Liver (tissue), 9 donors: Measurements from ENCODE around the gene GBX2. TPM values are rescaled to one million over a fixed set of nuclear protein-coding genes. Genes with fewer than 3 reads are reported as not detected.
A peak's percentile ranks its signal among the peaks of the same experiment; 100 is the strongest.

Experiments used
- DNase-seq: peaks from one replicate; pipeline ENCODE4 v3.0.0-alpha.2; 2017; ENCODE audit warnings: low spot score
- H3K27ac ChIP-seq, 2 donors: one replicate each; pipeline ENCODE4 v1.7.0; 2013; ENCODE audit warnings: inconsistent platforms in 2 of 2, low read length in 2 of 2, control low read depth in 1 of 2, low read depth in 1 of 2, mild to moderate bottlenecking in 1 of 2
- H3K27me3 ChIP-seq, 4 donors: one replicate each; pipeline versions ENCODE4 v1.6.1 to v1.7.0; 2013; ENCODE audit warnings: low read length in 3 of 4, inconsistent platforms in 1 of 4, mild to moderate bottlenecking in 1 of 4, moderate library complexity in 1 of 4; ENCODE audit not compliant: control insufficient read depth in 4 of 4, insufficient read depth in 4 of 4
- H3K36me3 ChIP-seq, 4 donors: one replicate each; pipeline versions ENCODE4 v1.6.1 to v1.7.0; 2013; ENCODE audit warnings: low read length in 3 of 4, mild to moderate bottlenecking in 3 of 4, low read depth in 1 of 4, moderate library complexity in 1 of 4; ENCODE audit not compliant: control insufficient read depth in 4 of 4, insufficient read depth in 3 of 4
- H3K4me1 ChIP-seq, 4 donors: one replicate each; pipeline versions ENCODE4 v1.6.1 to v1.7.0; 2013; ENCODE audit warnings: low read length in 3 of 4, mild to moderate bottlenecking in 3 of 4, moderate library complexity in 1 of 4; ENCODE audit not compliant: control insufficient read depth in 4 of 4, insufficient read depth in 4 of 4
- H3K4me3 ChIP-seq, 3 donors: one replicate each; pipeline versions ENCODE4 v1.6.1 to v1.7.0; 2013; ENCODE audit warnings: low read length in 3 of 3, control low read depth in 1 of 3, low read depth in 1 of 3, mild to moderate bottlenecking in 1 of 3
- H3K9ac ChIP-seq, 2 donors: one replicate each; pipeline ENCODE4 v1.7.0; 2013; ENCODE audit warnings: low read length in 2 of 2, mild to moderate bottlenecking in 2 of 2, moderate library complexity in 2 of 2, control low read depth in 1 of 2, low read depth in 1 of 2
- H3K9me3 ChIP-seq, 4 donors: one replicate each; pipeline versions ENCODE4 v1.6.1 to v1.7.0; 2013; ENCODE audit warnings: low read length in 3 of 4; ENCODE audit not compliant: control insufficient read depth in 4 of 4
- ATF3 ChIP-seq: IDR thresholded peaks from 2 replicates; pipeline ENCODE4 v1.6.1; 2016; ENCODE audit warnings: antibody characterized with exemption
- EGR1 ChIP-seq, 2 donors: IDR thresholded peaks; 2 replicates each; pipeline ENCODE4 v1.6.1; 2016 to 2018; ENCODE audit warnings: antibody characterized with exemption in 2 of 2, low read depth in 2 of 2
- FOXA1 ChIP-seq: IDR thresholded peaks from 2 replicates; pipeline ENCODE4 v1.6.1; 2016; ENCODE audit warnings: antibody characterized with exemption
- FOXA2 ChIP-seq: IDR thresholded peaks from 2 replicates; pipeline ENCODE4 v1.6.1; 2016; ENCODE audit warnings: antibody characterized with exemption
- GABPA ChIP-seq, 2 donors: IDR thresholded peaks in 1 of 2; conservative IDR thresholded peaks in 1 of 2; 2 replicates each; pipeline ENCODE4 v1.6.1; 2016; ENCODE audit warnings: antibody characterized with exemption in 2 of 2, mild to moderate bottlenecking in 1 of 2, moderate library complexity in 1 of 2
- HNF4G ChIP-seq: IDR thresholded peaks from 2 replicates; pipeline ENCODE4 v1.6.1; 2016; ENCODE audit warnings: antibody characterized with exemption
- JUND ChIP-seq, 2 donors: IDR thresholded peaks; 2 replicates each; pipeline ENCODE4 v1.6.1; 2016; ENCODE audit warnings: antibody characterized with exemption in 2 of 2
- NR2F2 ChIP-seq: IDR thresholded peaks from 2 replicates; pipeline ENCODE4 v1.6.1; 2016; ENCODE audit warnings: antibody characterized with exemption
- RAD21 ChIP-seq, 2 donors: IDR thresholded peaks; 2 replicates each; pipeline ENCODE4 v1.6.1; 2016; ENCODE audit warnings: antibody characterized with exemption in 2 of 2, mild to moderate bottlenecking in 2 of 2
- SP1 ChIP-seq: IDR thresholded peaks from 2 replicates; pipeline ENCODE4 v1.6.1; 2018; ENCODE audit warnings: antibody characterized with exemption, mild to moderate bottlenecking
- TAF1 ChIP-seq: conservative IDR thresholded peaks from 2 replicates; pipeline ENCODE4 v1.6.1; 2016; ENCODE audit warnings: antibody characterized with exemption, mild to moderate bottlenecking
- YY1 ChIP-seq: IDR thresholded peaks from 2 replicates; pipeline ENCODE4 v1.6.1; 2016; ENCODE audit warnings: antibody characterized with exemption, mild to moderate bottlenecking
- WGBS: extraction: QIAGEN DNeasy Blood & Tissue Kit; methylation state at CpG from one replicate; pipeline ENCODE4 v1.1.7; 2013; 5-methylcytosine and 5-hydroxymethylcytosine counted together
- polyA plus RNA-seq, 2 donors: library from polyadenylated mRNA; stranded (reverse) in 1 of 2; unstranded in 1 of 2; fragments of 200-250 nt in 1 of 2; fragments of >200 nt in 1 of 2; fragmentation: Nextera tagmentation in 1 of 2; extraction: Ambion mirVana in 1 of 2; gene quantifications; one replicate each; pipeline versions ENCODE4 v1.2.1 to v1.2.3, GENCODE V29; 2013 to 2015
- total RNA-seq, 2 donors: library from RNA; depleted of rRNA; stranded (reverse); fragments of >200 nt; gene quantifications; one replicate each; pipeline ENCODE4 v1.2.3, GENCODE V29; 2014
- TF ChIP-seq, protein P1 (sequence below): IDR thresholded peaks from 2 replicates; pipeline ENCODE4 v1.6.1; 2016; ENCODE audit warnings: antibody characterized with exemption, mild to moderate bottlenecking
- TF ChIP-seq, protein P2 (sequence below): IDR thresholded peaks from 2 replicates; pipeline ENCODE4 v1.6.1; 2016; ENCODE audit warnings: antibody characterized with exemption
- TF ChIP-seq, protein P3 (sequence below): IDR thresholded peaks from 2 replicates; pipeline ENCODE4 v1.6.1; 2016; ENCODE audit warnings: antibody characterized with exemption
- donor health status: healthy.
- donor health status: healthy.
- donor health status: healthy.
- donor health status: healthy.
- donor health status: healthy.

GBX2 gene
- total and polyA plus RNA-seq, 4 donors, result not detected

- peaks cover 22 to 45% (median 28%) of the 10 kb centered on the region in 4 donors for H3K4me1 ChIP-seq
- H3K4me3 ChIP-seq, result peak overlapping the region in 1 of 3 donors; percentile 25
- DNase-seq, result no peak
- no peak overlapping the region for H3K27ac ChIP-seq
- H3K9ac ChIP-seq, result no peak overlapping the region
- peaks cover 0 to 49% (median 13%) of the 10 kb centered on the region in 4 donors for H3K27me3 ChIP-seq
- peaks cover 0 to 1% (median 0%) of the 10 kb centered on the region in 4 donors for H3K36me3 ChIP-seq
- no peaks in the 10 kb centered on the region for H3K9me3 ChIP-seq
- WGBS, result 4% methylated on average over 67 of the region's 67 CpGs
- TF ChIP-seq SP1, result no peak
Observed at GRCh38 chr2:236164201-236164924, 3.8 kb downstream of the GBX2 start.

GRCh38 chr2:236163471-236164200 lies 4.5 kb downstream of the GBX2 start:
- Histone ChIP-seq H3K4me3 (peak overlapping the region in 1 of 3 donors; percentile 25), H3K9me3 (no peaks in the 10 kb centered on the region), H3K27me3 (peaks cover 0 to 44% (median 10%) of the 10 kb centered on the region in 4 donors), H3K9ac (no peak overlapping the region), H3K27ac (no peak overlapping the region), H3K4me1 (peaks cover 22 to 45% (median 28%) of the 10 kb centered on the region in 4 donors), H3K36me3 (peaks cover 0 to 1% (median 0%) of the 10 kb centered on the region in 4 donors)
- TF ChIP-seq NR2F2 (no peak), TAF1 (no peak)
- 5% methylated on average over 59 of the region's 59 CpGs for WGBS
- no peak for DNase-seq

DNA sequence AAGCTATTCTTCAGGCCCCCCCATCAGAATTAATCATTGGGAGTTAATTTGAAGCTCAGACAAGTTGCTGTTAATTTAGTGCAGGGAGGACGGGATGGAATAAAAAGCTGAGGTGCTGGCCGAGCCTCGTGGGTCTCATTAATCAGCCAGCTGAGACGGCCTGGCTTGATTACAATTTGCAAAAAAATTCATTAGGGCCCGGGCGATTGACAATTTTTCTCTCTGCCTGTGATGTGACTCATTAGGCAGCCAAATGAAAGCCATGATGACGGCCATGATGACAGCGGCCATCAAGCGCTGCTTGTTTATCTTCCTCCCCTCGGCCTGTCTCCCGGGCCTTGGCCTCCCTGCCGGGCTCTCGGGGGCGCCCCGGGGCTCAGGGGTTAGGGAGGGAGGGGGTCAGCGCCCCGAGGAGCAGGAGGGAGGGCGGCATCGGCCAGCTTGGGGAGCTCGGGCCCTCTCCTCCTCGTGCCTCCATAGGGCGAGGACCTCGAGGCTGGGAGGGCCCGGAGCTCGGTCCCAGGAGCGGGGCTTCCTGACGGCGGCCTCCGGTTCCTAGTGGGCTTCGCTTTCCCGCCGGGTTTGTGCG lies 5.2 kb downstream of the GBX2 start:
- H3K27me3 ChIP-seq, result peaks cover 0 to 38% (median 12%) of the 10 kb centered on the region in 4 donors
- no peak overlapping the region for H3K9ac ChIP-seq
- TF ChIP-seq, protein P1, sequence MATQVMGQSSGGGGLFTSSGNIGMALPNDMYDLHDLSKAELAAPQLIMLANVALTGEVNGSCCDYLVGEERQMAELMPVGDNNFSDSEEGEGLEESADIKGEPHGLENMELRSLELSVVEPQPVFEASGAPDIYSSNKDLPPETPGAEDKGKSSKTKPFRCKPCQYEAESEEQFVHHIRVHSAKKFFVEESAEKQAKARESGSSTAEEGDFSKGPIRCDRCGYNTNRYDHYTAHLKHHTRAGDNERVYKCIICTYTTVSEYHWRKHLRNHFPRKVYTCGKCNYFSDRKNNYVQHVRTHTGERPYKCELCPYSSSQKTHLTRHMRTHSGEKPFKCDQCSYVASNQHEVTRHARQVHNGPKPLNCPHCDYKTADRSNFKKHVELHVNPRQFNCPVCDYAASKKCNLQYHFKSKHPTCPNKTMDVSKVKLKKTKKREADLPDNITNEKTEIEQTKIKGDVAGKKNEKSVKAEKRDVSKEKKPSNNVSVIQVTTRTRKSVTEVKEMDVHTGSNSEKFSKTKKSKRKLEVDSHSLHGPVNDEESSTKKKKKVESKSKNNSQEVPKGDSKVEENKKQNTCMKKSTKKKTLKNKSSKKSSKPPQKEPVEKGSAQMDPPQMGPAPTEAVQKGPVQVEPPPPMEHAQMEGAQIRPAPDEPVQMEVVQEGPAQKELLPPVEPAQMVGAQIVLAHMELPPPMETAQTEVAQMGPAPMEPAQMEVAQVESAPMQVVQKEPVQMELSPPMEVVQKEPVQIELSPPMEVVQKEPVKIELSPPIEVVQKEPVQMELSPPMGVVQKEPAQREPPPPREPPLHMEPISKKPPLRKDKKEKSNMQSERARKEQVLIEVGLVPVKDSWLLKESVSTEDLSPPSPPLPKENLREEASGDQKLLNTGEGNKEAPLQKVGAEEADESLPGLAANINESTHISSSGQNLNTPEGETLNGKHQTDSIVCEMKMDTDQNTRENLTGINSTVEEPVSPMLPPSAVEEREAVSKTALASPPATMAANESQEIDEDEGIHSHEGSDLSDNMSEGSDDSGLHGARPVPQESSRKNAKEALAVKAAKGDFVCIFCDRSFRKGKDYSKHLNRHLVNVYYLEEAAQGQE, result no peak
- no peak for TF ChIP-seq ATF3
- no peak for TF ChIP-seq GABPA (IDR thresholded peaks at IDR 0.05 in 1 of 2, conservative IDR thresholded peaks at IDR 0.05 in 1 of 2)
- no peak for TF ChIP-seq JUND (IDR thresholded peaks at IDR 0.05)
- no peak for TF ChIP-seq NR2F2
- no peak for TF ChIP-seq HNF4G
- TF ChIP-seq EGR1 (IDR thresholded peaks at IDR 0.05; ENCODE audit: low read depth in 2 of 2), result no peak
- no peak for TF ChIP-seq YY1
- TF ChIP-seq FOXA2, result no peak
- TF ChIP-seq FOXA1, result no peak
- no peak for TF ChIP-seq TAF1
- TF ChIP-seq, protein P2, sequence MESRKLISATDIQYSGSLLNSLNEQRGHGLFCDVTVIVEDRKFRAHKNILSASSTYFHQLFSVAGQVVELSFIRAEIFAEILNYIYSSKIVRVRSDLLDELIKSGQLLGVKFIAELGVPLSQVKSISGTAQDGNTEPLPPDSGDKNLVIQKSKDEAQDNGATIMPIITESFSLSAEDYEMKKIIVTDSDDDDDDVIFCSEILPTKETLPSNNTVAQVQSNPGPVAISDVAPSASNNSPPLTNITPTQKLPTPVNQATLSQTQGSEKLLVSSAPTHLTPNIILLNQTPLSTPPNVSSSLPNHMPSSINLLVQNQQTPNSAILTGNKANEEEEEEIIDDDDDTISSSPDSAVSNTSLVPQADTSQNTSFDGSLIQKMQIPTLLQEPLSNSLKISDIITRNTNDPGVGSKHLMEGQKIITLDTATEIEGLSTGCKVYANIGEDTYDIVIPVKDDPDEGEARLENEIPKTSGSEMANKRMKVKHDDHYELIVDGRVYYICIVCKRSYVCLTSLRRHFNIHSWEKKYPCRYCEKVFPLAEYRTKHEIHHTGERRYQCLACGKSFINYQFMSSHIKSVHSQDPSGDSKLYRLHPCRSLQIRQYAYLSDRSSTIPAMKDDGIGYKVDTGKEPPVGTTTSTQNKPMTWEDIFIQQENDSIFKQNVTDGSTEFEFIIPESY, result no peak
- no peak for TF ChIP-seq SP1
- TF ChIP-seq, protein P3, sequence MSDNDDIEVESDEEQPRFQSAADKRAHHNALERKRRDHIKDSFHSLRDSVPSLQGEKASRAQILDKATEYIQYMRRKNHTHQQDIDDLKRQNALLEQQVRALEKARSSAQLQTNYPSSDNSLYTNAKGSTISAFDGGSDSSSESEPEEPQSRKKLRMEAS, result no peak
- no peak for TF ChIP-seq RAD21 (IDR thresholded peaks at IDR 0.05)
- peaks cover 0 to 1% (median 0%) of the 10 kb centered on the region in 4 donors for H3K36me3 ChIP-seq
- no peak for DNase-seq
- no peaks in the 10 kb centered on the region for H3K9me3 ChIP-seq
- H3K27ac ChIP-seq, result no peak overlapping the region
- H3K4me3 ChIP-seq, result peak overlapping the region in 1 of 3 donors; percentile 8
- 10% methylated on average over 33 of the region's 33 CpGs for WGBS
- peaks cover 22 to 39% (median 25%) of the 10 kb centered on the region in 4 donors for H3K4me1 ChIP-seq
